CD4-positive, alpha-beta memory T cell (primary cell): ENCODE measurements around the gene CACHD1. TPM values are rescaled to one million over a fixed set of nuclear protein-coding genes. Genes with fewer than 3 reads are reported as not detected.

Source experiments
- CTCF ChIA-PET: fragments of 350-600 bp; sonication (Branson Sonifier 250); formaldehyde crosslinking; loops from one replicate; lab custom pipeline; 2021; ENCODE audit warnings: inconsistent platforms; ENCODE audit not compliant: partially characterized antibody; lab: Charles Lee
- POLR2A ChIA-PET: fragments of 350-600 bp; sonication (Branson Sonifier 250); formaldehyde crosslinking; loops from one replicate; lab custom pipeline; 2021; ENCODE audit not compliant: partially characterized antibody; lab: Charles Lee
- DNase-seq, 5 donors: peaks; one replicate each; pipeline versions ENCODE4 v3.0.0 to v3.0.0-alpha.2; 2020 to 2022; ENCODE audit warnings: mixed read lengths in 1 of 5
- H3K27ac ChIP-seq: one replicate; pipeline ENCODE4 v1.7.0; 2013; ENCODE audit warnings: low read depth, low read length
- H3K27me3 ChIP-seq: 2 replicates; pipeline ENCODE4 v1.7.0; 2013; ENCODE audit warnings: mild to moderate bottlenecking, low read length, moderate library complexity; ENCODE audit not compliant: insufficient read depth
- H3K36me3 ChIP-seq: 2 replicates; pipeline ENCODE4 v1.7.0; 2013; ENCODE audit warnings: mild to moderate bottlenecking, low read length, moderate library complexity; ENCODE audit not compliant: insufficient read depth
- H3K4me1 ChIP-seq: 2 replicates; pipeline ENCODE4 v1.7.0; 2013; ENCODE audit warnings: mild to moderate bottlenecking, low read length, moderate library complexity; ENCODE audit not compliant: insufficient read depth
- H3K4me3 ChIP-seq, 2 donors: one replicate each; pipeline ENCODE4 v1.7.0; 2013; ENCODE audit warnings: low read length in 2 of 2, mild to moderate bottlenecking in 1 of 2
- H3K9me3 ChIP-seq, 2 donors: one replicate each; pipeline ENCODE4 v1.7.0; 2013; ENCODE audit warnings: low read length in 2 of 2, control low read depth in 1 of 2; ENCODE audit not compliant: control insufficient read depth in 1 of 2
- H3K27ac Mint-ChIP-seq, 7 donors: one replicate each; pipeline ENCODE4 v1.8.0; 2020 to 2021; ENCODE audit warnings: mixed read lengths in 7 of 7, mild to moderate bottlenecking in 6 of 7, inconsistent platforms in 3 of 7, moderate library complexity in 3 of 7
- H3K27me3 Mint-ChIP-seq, 2 donors: one replicate each; pipeline ENCODE4 v1.8.0; 2020 to 2021; ENCODE audit warnings: mixed read lengths in 2 of 2
- H3K36me3 Mint-ChIP-seq, 2 donors: one replicate each; pipeline ENCODE4 v1.8.0; 2020 to 2021; ENCODE audit warnings: mixed read lengths in 2 of 2, inconsistent platforms in 1 of 2, mild to moderate bottlenecking in 1 of 2
- H3K4me1 Mint-ChIP-seq, 4 donors: one replicate each; pipeline ENCODE4 v1.8.0; 2020 to 2021; ENCODE audit warnings: mixed read lengths in 4 of 4, mild to moderate bottlenecking in 1 of 4
- H3K4me3 Mint-ChIP-seq, 8 donors: one replicate each; pipeline ENCODE4 v1.8.0; 2020 to 2021; ENCODE audit warnings: mixed read lengths in 8 of 8, mild to moderate bottlenecking in 7 of 8, moderate library complexity in 6 of 8, inconsistent platforms in 3 of 8
- H3K9me3 Mint-ChIP-seq, 8 donors: one replicate each; pipeline ENCODE4 v1.8.0; 2020 to 2021; ENCODE audit warnings: mixed read lengths in 8 of 8, mild to moderate bottlenecking in 5 of 8, inconsistent platforms in 3 of 8, moderate library complexity in 1 of 8
- intact Hi-C: fragments of 100-400 bp; cut with micrococcal nuclease; formaldehyde crosslinking; loops from one replicate; pipeline ENCODE4 v1.15.1; 2023
- polyA plus RNA-seq, 2 donors: library from polyadenylated mRNA; unstranded; fragments of 300-500 nt; fragmentation: Illumina TruSeq; gene quantifications; one replicate each; pipeline ENCODE4 v1.2.3, GENCODE V29; 2021
- total RNA-seq, 2 experiments: library from RNA; stranded (reverse); gene quantifications; one replicate each; pipeline ENCODE4 v1.2.3, GENCODE V29; 2021

Gene CACHD1
- total and polyA plus RNA-seq, 4 experiments from 2014 or later: 0.11 to 0.17 TPM; not detected in 2

GRCh38 chr1:64564891-64565290, 95.0 kb downstream of the CACHD1 start:
- no peak overlapping the region for H3K4me3 Mint-ChIP-seq
- no peaks in the 10 kb centered on the region for H3K36me3 Mint-ChIP-seq
- Histone ChIP-seq H3K9me3 (no peaks in the 10 kb centered on the region), H3K36me3 (no peaks in the 10 kb centered on the region), H3K27me3 (no peaks in the 10 kb centered on the region), H3K4me3 (no peak overlapping the region), H3K4me1 (no peaks in the 10 kb centered on the region), H3K27ac (no peak overlapping the region)
- H3K27ac Mint-ChIP-seq: no peak overlapping the region
- POLR2A ChIA-PET: no interaction called here
- H3K4me1 Mint-ChIP-seq: no peaks in the 10 kb centered on the region
- CTCF ChIA-PET: no interaction called here
- peaks cover 0 to 13% (median 5%) of the 10 kb centered on the region in 8 donors for H3K9me3 Mint-ChIP-seq
- peaks cover 10 to 17% of the 10 kb centered on the region in 2 donors for H3K27me3 Mint-ChIP-seq
- intact Hi-C loops: no loop called here
- DNase-seq: no peak

GRCh38 chr1:64567426-64568170, 97.7 kb downstream of the CACHD1 start:
- H3K4me3 ChIP-seq: no peak overlapping the region
- H3K27ac Mint-ChIP-seq: no peak overlapping the region
- H3K9me3 ChIP-seq: no peaks in the 10 kb centered on the region
- DNase-seq: no peak
- no peaks in the 10 kb centered on the region for H3K4me1 ChIP-seq
- peaks cover 6 to 14% of the 10 kb centered on the region in 2 donors for H3K27me3 Mint-ChIP-seq
- H3K4me1 Mint-ChIP-seq: no peaks in the 10 kb centered on the region
- H3K4me3 Mint-ChIP-seq: no peak overlapping the region
- H3K36me3 Mint-ChIP-seq: no peaks in the 10 kb centered on the region
- peaks cover 0 to 8% (median 4%) of the 10 kb centered on the region in 8 donors for H3K9me3 Mint-ChIP-seq
- ChIA-PET CTCF (no interaction called here), POLR2A (no interaction called here)
- H3K27me3 ChIP-seq: no peaks in the 10 kb centered on the region
- no peak overlapping the region for H3K27ac ChIP-seq
- no peaks in the 10 kb centered on the region for H3K36me3 ChIP-seq
- intact Hi-C loops: no loop called here

- Histone ChIP-seq H3K27me3 (no peaks in the 10 kb centered on the region), H3K4me1 (no peaks in the 10 kb centered on the region), H3K27ac (no peak overlapping the region), H3K9me3 (no peaks in the 10 kb centered on the region), H3K4me3 (no peak overlapping the region), H3K36me3 (no peaks in the 10 kb centered on the region)
- Mint-ChIP-seq H3K27me3 (peaks cover 6 to 12% of the 10 kb centered on the region in 2 donors), H3K4me3 (no peak overlapping the region), H3K27ac (no peak overlapping the region), H3K4me1 (no peaks in the 10 kb centered on the region), H3K36me3 (no peaks in the 10 kb centered on the region), H3K9me3 (peaks cover 0 to 3% (median 1%) of the 10 kb centered on the region in 8 donors)
- DNase-seq: no peak
- POLR2A ChIA-PET: no interaction called here
- CTCF ChIA-PET: no interaction called here
- intact Hi-C loops: no loop called here
Measured at GRCh38 chr1:64568171-64568450, 98.2 kb downstream of the CACHD1 start.

- DNase-seq: no peak
- Histone ChIP-seq H3K27ac (no peak overlapping the region), H3K27me3 (no peaks in the 10 kb centered on the region), H3K4me3 (no peak overlapping the region), H3K4me1 (no peaks in the 10 kb centered on the region), H3K36me3 (no peaks in the 10 kb centered on the region), H3K9me3 (no peaks in the 10 kb centered on the region)
- Mint-ChIP-seq H3K36me3 (no peaks in the 10 kb centered on the region), H3K4me1 (no peaks in the 10 kb centered on the region), H3K9me3 (no peaks in the 10 kb centered on the region), H3K27ac (no peak overlapping the region), H3K27me3 (peaks cover 8 to 12% of the 10 kb centered on the region in 2 donors), H3K4me3 (no peak overlapping the region)
- intact Hi-C loops: no loop called here
- ChIA-PET POLR2A (no interaction called here), CTCF (no interaction called here)
Measured at GRCh38 chr1:64569411-64569810, 99.5 kb downstream of the CACHD1 start.

GRCh38 chr1:64570267-64570855, 100.4 kb downstream of the CACHD1 start:
- Histone ChIP-seq H3K27ac (no peak overlapping the region), H3K4me1 (no peaks in the 10 kb centered on the region), H3K36me3 (no peaks in the 10 kb centered on the region), H3K4me3 (no peak overlapping the region), H3K9me3 (no peaks in the 10 kb centered on the region), H3K27me3 (no peaks in the 10 kb centered on the region)
- no peak for DNase-seq
- Mint-ChIP-seq H3K4me1 (no peaks in the 10 kb centered on the region), H3K27ac (peak overlapping the region in 1 of 7 donors; percentile 66), H3K4me3 (no peak overlapping the region), H3K9me3 (no peaks in the 10 kb centered on the region), H3K27me3 (peaks cover 8% of the 10 kb centered on the region in 2 donors), H3K36me3 (no peaks in the 10 kb centered on the region)
- ChIA-PET POLR2A (no interaction called here), CTCF (no interaction called here)
- intact Hi-C loops: no loop called here

GRCh38 chr1:64572222-64572900, 102.4 kb downstream of the CACHD1 start:
- ChIA-PET CTCF (no interaction called here), POLR2A (no interaction called here)
- Mint-ChIP-seq H3K4me1 (no peaks in the 10 kb centered on the region), H3K4me3 (no peak overlapping the region), H3K9me3 (no peaks in the 10 kb centered on the region), H3K27ac (no peak overlapping the region), H3K27me3 (peaks cover 3 to 8% of the 10 kb centered on the region in 2 donors), H3K36me3 (no peaks in the 10 kb centered on the region)
- Histone ChIP-seq H3K27me3 (no peaks in the 10 kb centered on the region), H3K36me3 (no peaks in the 10 kb centered on the region), H3K9me3 (no peaks in the 10 kb centered on the region), H3K27ac (no peak overlapping the region), H3K4me1 (no peaks in the 10 kb centered on the region), H3K4me3 (no peak overlapping the region)
- intact Hi-C loops: no loop called here
- no peak for DNase-seq

- no peaks in the 10 kb centered on the region for H3K36me3 ChIP-seq
- CTCF ChIA-PET: no interaction called here
- POLR2A ChIA-PET: no interaction called here
- Mint-ChIP-seq H3K27ac (no peak overlapping the region), H3K4me3 (no peak overlapping the region), H3K36me3 (no peaks in the 10 kb centered on the region), H3K9me3 (no peaks in the 10 kb centered on the region), H3K27me3 (peaks cover 2 to 8% of the 10 kb centered on the region in 2 donors), H3K4me1 (no peaks in the 10 kb centered on the region)
- intact Hi-C loops: no loop called here
- no peaks in the 10 kb centered on the region for H3K27me3 ChIP-seq
- H3K27ac ChIP-seq: no peak overlapping the region
- H3K4me1 ChIP-seq: no peaks in the 10 kb centered on the region
- H3K4me3 ChIP-seq: no peak overlapping the region
- no peaks in the 10 kb centered on the region for H3K9me3 ChIP-seq
- no peak for DNase-seq
Measured at GRCh38 chr1:64574301-64574700, 104.4 kb downstream of the CACHD1 start.
